Hematopoietic multipotent progenitor cell treated with erythropoietin and hydrocortisone succinate and interleukin-3 and kit ligand, for 6 days (in vitro differentiated cells): ENCODE data around the gene LAMA3.
"Not testable (repeated sequence)": the region's sequence is repeated elsewhere in the genome, so short reads cannot be mapped to it uniquely, and the experiment has no call there.

Source experiments
- DNase-seq: peaks from one replicate; pipeline ENCODE4 v3.0.0-alpha.2; 2015

The LAMA3 gene

DNA sequence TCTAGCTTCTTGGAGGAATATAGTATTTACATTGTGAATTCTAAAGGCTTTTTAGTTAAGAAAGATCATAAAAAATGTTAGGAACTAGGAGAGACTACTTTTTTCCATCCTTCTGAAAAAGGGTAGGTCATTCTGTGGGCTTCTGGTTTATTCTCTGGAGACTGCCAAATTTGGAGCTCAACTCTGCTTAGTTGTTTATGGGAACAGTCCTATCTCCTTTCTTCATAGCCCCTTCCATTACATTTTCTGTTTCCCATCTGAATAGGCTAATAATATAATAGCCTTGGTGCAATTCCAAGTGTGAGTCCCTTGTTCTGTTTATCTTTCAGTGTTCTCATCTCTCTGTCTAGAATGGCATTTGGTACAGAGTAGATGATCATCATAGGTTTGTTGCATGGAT, 15.6 kb downstream of the LAMA3 start:
- DNase-seq = no peak

DNA sequence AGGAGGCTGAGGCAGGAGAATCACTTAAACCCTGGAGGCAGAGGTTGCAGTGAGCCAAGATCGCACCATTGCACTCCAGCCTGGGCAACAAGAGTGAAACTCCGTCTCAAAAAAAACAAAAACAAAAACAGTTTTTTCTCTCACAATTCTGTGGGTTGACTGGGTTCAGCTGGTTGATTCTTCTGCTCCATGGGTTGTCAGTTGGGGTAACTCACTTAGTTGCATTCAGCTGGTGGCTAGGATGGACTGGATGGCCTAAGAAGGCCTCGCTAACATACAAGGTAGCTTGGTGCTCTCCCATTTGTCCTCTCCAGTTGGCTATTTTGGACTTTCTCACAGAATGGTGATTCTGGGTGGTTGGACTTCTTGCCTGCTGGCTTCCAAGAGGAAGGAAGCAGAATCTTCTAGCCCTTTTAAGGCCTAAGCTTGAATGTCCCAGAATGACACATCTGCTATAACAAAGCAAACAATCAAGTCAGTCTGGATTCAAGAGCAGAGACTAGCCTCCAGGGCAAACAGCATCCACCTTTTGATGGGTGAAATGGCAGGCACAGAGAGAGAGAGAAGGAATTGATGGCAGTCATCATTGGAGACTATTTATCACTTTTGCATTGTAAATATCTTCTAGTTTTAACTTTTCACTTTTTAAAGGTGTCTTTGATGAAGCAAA, 17.9 kb downstream of the LAMA3 start:
- DNase-seq = no peak

DNA sequence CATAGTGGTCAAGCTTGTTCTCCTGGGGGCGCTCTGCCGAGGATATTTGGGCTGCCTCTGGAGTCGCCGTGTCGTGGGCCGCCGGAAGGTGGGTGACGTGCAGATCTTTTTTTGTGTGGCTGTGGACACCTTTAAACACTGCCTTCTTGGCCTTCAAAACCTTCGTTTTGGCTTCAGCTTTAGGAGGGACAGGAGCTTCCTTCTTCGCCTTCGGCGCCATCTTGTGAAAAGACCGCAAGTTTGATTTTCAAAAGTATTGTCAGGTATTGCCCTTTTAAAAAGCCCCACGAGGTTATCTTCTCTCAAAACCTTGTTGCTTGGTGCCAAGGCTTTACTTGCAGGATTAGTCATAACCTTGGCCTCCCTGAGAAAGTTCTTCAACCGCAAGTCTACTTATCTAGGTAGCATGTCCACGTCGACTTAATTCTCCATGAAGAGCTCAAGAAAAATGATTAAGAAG, 20.8 kb downstream of the LAMA3 start:
- DNase-seq = peak; percentile 24

DNA sequence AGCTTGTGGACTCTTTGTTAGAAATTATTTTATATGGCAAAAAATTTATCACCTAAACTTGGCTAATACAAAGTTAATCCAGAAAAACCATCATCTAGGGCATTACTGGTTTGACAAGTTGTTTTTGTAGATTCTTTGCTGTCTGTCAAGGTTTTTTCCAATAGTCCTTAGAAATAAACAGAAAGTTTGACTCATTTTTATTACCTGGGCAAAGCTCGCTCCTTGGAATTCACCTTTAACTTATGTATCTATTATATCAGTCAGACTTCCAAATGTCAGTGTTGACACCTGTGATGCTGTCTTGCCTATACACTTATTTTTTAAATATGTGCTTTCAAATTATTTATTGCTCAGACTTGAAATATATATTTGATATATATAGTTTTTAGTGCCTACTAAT, 21.7 kb downstream of the LAMA3 start:
- no peak for DNase-seq

DNA sequence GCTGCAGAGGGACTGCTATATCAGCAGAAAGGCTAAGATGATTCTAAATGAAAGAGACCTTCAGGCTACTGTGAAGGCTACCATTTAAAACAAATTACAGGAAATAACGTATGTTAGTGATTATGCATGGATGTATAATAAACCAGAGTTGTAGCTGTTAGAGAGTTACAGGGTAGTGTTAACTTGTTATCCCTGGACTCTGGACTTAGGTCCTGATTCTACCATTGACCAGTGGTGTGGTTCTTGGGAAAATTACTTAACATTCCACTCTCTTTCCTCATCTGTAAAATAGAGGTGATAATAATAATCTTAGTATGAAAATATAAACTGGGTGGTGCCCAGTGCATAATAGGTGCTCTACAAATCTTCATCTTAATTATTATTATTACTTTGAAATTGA, 22.2 kb downstream of the LAMA3 start:
- no peak for DNase-seq

DNA sequence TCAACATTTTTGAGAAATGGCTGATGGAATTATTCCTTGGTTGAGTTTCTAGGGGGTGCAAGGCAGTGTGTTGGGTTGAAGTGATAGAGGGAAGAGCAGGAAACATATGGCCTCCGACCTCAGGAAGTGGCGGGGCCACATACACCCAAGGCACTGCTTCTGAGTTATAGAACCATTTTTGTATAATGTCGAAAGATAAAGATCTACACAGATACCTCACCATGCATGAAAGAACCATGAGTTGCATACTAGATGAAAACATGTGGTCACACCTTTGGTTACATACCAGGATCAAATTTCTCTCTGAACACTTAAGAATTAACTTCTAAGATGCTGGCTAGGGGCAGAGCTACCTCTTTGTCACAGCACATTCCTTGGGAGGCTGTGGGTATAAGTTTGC, 23.2 kb downstream of the LAMA3 start:
- DNase-seq = peak; percentile 36

DNA sequence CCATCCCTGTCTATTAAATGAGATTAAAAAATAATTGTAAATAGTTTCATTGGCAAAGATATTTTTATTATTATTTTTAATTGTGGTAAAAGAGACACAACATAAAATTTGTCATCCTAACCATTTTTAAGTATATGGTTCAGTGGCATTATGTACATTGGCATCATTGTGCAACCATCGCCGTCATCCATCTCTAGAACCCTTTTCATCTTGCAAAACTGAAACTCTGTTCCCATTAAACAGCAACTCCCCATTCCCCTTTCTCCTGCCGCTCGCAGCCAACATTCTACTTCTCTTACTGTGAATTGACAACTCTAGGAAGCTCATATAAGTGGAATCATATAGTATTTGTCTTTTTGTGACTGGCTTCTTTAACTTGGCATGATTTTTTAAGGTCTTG, 25.3 kb downstream of the LAMA3 start:
- no peak for DNase-seq

DNA sequence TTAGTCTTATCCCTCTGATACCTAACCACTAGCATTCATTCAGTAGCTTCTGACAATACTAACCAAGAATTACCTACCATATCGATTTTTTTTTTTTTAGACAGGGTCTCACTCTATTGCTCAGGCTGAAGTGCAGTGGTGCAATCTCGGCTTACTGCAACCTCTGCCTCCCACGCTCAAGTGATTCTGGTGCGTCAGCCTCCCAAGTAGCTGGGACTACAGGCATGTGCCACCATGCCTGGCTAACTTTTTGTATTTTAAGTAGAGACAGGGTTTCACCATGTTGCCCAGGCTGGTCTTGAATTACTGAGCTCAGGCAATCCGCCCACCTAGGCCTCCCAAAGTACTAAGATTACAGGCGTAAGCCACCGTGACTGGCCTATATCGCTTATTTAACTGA, 26.8 kb downstream of the LAMA3 start:
- DNase-seq = not testable (repeated sequence)

DNA sequence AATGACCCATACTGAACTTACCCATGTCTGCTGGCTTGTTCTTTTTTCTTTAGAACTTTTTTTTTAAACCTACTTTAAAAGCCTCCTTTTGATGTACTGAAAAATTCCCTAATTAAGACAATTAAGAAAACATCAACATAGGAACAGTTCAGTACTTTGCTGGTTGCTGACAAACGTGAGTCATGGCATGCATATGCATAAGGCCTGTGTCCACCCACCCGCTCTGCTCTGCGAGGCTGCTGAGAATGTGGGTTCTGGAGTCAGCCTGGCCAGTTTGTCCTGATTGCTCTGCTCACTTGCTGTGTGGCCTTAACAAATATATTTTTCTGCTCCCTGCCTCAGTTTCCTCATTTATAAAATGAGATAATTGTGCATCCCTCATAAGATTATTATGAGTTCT, 27.3 kb downstream of the LAMA3 start:
- no peak for DNase-seq

DNA sequence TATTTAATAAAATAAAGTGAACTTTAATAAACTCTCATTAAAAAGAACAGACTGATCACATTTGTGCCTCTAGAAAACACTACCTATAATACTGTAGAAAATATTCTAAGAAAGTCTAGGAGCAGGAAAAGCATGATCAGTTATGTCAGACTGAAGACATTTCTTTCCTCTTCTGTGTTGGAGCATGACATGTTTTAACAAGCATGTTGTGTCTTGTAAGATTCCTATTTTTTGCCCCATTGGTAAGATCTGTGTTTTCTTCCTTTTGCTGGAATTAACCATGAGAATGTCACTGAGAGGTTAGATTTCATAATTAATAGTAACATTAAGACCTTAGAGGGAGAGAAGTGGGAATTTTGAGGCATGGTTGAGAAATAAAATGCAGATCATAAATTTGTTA, 27.7 kb downstream of the LAMA3 start:
- DNase-seq = no peak

DNA sequence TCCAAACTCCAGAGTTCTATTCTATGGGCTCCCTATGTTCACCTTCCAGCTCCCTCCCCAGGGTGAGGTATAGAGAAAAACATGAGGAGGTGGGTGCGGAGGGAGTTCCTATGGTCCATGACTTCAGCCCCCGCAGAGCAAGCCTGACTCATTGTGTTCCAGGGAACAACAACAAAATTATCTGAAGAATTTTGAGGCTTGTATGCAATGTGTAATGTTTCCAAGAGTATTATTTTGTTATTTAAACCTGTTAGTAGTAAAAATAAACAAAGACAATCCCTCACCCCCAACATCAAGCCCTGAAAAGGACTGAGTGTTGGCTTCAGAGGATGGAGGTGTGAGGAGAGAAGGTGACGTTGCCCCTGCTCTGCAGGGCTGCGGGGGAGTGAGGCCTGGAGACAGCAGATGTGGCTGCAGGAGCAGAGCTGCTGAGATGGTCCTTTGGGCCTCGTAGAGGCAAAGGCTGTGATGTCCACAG, 29.0 kb downstream of the LAMA3 start:
- DNase-seq = no peak

DNA sequence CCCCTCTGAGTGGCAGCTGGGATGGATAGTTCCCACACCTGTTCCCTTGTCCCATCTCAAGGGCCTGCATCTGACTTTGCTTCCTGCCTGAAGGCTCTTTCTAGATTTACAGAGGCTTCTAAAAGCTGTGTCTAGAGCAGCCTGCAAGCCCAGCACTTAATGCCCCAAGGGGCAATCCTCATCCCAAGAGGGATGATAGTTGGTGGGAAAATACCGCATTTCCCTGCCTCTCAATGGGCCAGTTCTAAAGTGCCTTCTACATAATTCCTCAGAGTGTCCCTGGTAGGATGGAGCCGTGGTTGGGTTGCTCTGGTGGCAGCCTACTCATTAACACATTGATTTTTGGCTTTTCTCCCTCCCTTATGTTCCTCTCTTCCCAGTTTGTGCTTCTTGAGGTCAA, 29.5 kb downstream of the LAMA3 start:
- no peak for DNase-seq

DNA sequence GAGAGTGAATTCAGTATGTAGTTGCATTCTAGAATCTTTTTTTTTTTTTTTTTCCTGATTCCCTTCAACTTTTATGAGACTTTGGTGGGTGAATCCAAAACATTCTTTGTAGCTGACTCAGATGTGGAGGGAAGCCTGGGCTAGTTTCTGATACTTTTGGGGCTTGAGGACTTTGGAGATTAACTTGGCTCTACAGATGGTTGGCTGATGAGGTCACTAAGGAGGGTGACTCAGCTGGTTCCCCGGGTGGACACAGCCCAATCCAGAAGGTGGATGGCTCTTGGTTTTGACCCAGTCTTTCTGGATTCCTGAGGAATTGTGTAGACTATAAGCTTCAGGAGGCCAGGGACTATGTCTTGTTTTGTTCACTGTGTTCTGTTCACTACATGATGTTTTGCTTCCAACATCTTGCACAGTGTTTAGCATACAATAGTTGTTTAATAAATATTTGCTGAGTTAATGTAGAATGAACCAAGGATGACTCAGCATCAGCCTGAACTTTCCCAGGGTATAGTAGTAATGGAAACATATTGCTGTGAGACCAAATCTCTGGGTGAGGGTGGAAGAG, 30.5 kb downstream of the LAMA3 start:
- no peak for DNase-seq

DNA sequence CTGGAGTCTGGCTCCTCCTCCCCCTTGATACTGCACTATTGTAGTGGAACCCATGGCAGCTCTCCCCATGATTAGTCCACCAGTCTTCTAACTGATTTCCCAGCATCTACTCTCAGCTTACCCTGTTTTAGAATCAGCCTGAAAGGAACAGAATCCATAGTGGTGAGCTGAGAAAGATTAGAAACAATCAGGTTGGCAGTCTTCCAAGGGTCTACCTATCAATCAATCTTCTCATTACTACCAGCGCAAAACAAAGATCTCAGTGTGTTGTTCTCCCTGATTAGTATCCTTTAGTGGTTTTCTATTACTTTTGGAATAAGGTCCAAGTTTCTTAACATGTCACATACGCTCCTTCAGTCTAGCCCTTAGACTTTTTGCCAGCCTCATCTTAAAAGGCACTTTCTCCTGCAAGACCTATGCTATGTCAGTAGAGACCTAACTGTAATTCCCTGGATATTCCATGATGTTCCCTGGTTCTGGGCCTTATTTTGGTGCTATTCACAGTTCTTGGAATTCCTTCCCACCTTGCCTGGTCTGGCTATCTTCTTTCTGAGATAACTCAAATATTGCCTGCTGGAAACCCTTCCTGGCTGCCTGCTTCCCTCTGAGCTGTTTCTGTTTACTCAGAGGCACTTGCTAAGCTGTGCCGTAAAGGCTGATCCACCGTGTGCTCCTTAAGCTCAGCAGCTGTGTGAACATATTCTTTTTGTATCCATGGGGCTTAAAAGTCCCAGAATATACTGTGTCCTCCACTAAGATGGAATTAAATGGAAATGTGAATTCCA, 32.6 kb downstream of the LAMA3 start:
- DNase-seq = no peak

DNA sequence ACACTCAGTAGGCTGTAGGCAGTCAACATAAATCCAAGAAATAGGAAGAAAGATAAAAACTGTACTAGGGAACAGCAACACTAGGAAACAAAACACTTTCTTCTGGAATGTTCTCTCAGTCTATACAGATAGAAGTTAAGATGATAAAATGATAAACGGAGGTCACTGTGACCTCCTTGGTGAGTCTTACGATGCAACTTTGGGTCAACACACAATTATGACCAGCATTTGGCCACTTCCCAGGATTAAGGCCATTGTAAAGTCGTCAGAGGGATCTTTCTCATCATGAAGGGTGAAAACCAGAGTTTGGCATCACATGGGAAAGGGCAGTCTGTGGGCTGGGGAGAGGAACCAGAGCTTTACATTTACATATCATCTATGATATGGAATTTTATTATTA, 33.4 kb downstream of the LAMA3 start:
- no peak for DNase-seq

DNA sequence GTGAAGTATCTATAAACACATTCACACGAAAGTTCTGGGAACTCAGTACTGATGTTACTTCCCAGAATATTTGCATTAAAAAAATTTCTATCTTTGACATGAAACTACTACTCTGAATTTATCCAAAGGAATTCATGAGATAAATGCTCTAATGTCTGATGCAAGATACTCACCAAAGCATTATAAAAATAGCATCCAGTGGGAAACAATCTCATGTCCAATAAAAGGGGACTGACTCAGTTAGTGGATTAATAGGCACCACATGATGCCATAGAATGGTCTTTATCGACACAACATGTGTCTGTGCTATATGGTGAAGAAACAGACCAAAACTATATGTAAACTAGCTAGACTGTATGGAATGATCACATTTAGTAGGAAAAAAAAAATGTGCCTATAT, 33.9 kb downstream of the LAMA3 start:
- DNase-seq = no peak

DNA sequence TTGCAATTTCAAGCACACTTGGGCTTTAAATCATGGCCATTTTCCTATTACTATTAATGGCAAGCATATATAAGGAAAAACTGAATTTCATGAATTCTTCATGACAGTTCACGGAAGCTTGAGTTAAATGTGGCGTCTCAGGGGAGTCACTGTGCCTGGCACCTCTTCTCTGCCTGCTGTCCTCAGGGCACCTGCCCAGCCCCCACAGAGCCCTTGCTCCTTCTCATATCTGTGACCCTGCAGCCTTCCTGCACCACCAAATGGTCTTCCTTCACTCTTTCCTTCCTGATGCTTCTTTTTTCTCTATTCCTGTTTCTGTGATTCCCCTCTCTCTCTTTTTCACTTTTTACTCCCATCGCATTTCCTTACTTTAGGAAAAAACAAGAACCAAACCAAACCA, 35.4 kb downstream of the LAMA3 start:
- DNase-seq = no peak

DNA sequence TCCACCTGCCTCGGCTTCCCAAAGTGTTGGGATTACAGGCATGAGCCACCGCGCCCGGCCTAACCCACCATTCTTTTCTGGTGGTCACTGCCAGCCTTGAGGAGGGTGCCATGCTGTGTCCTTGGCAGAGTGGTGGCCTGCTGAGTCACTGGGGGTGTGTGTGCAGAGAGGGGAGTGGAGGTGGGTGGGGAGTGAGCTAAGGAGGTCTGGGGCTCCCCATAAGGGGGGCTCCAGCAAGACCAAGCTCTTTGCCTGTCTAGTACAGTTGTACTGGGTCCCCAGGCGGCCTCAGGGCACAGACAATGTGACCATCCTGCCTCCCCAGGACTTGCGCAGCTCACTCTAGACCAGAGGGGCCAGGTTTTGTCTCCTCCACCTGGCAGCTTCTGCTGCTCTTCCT, 36.1 kb downstream of the LAMA3 start:
- no peak for DNase-seq

DNA sequence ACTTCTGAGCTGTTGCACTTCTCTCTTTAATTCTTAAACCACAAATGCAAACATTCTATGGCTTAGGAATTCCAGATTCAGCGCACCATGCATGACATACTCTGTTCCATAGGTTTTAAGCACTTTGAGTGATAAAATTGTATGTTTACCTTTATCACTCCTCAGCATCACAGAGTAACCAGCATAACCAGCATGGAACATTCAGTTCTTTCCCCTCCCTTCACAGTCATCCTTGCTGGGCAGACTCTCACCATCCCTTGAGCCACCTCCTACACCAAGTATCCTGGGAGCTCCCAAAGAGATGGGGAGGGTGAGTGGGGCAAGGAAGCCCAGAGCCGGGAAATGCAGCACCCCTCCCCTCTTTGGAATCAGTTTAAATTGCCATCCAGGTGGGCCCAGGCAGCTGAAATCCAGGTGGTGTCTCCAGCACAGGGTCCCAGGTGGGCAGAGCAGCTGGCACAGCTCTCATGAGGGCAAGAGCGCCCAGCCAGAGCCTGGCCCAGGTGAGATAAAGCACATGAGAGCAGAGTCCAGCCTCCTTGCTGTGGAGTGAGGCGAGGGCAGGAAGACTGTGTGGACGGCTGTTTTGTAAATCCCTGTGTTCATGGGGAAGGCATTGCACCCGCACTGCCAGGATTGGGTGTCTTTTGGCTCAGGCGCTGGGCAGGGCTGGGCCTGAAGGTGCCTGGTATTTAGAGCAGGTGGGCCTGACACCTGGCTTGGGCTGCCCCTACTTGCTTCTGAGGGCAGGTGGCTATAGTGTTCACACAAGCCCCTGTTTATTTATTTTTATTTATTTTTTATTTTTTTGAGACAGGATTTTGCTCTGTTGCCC, 36.8 kb downstream of the LAMA3 start:
- DNase-seq = no peak

DNA sequence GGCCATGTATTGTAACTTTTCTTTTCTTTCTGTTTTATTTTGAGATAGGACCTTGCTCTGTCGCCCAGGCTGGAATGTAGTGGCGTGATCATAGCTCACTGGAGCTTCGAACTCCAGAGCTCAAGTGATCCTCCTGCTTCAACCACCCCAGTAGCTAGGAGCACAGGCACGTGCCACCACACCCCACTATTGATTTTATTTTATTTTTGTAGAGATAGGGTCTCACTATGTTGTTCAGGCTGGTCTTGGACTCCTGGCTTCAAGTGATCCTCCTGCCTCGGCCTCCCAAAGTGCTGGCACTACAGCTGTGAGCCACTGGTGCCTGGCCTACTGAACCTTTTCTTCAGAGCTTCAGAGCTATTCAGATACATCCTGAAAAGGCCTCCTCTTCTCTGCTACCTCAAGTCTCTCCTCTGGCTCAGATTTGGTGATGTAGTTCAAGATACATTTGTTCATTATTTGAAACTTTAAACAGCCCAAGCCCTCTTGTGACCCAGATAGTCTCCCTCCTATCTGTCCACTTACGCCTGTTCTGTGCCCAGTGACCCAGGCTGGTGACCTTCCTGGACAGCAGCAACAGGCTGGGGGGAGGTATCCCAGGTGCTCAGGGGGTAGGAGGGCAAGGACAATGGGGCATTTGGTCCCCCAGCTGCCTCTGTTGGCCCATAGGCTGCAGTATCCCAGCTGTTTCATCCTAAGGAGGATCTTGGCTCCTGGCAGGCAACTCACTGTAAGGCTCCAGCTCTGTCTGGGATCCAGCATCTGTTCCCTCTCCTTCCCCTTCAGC, 38.6 kb downstream of the LAMA3 start:
- no peak for DNase-seq

DNA sequence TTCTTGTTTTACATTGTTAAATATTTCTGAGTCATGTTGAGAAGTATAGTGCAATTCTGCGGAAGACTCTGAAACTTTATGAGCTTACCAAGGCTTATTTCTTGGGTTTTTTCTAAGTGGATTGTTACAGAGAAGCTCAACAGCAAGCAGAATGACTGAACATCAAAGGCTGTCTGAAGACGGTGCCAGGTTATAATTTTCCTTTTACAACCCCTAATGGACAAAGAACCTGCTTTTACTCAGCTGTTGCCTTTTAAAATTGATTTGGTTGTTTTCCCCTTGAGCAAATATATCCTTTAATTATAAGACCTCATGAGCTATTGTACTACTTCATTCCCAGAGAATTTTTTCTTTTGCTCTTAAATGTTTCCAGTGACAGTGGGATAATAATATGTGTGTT, 41.6 kb downstream of the LAMA3 start:
- no peak for DNase-seq

DNA sequence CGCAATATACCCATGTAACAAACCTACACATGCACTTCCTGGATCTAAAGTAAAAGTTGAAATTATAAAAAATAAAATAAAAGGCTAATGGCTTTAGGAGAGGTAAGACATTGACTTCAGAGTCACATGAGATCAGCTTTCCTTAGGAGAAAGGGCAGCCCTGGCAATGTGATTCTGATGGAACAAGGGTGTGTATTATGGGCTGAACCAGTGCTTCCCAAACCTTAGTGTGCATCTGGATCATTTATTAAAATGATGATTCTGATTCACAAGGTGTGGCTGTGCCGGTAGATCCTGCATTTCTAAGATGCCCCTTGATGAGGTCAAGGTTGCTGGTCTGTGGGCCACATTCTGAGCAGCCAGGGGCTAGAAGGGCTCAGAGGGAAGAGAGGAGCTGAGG, 42.6 kb downstream of the LAMA3 start:
- no peak for DNase-seq

DNA sequence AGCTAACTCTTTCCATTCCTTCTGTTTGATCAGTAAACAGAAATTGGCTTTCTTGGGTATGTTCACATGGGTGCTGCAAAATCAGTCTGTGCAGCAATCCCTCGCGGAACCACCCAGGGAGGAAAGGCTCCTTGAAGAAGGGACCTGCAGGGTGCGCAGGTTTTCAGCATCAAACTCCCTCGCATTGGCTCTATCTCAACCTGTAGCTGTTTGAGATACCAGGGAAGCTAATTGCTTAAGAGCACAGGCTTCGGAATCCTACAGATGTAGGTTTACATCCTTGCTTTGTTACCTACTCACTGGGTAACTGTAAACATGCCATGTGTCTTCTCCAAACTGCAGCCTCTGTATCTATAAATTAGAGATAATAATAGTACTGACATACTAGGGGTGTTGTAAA, 43.2 kb downstream of the LAMA3 start:
- DNase-seq = no peak
